ENCODE measurements around the gene OR52B2.
"Not testable (repeated sequence)": the region's sequence is repeated elsewhere in the genome, so short reads cannot be mapped to it uniquely, and the experiment has no call there.

Gene OR52B2

GRCh38 chr11:6152126-6152525 is 18.0 kb downstream of the OR52B2 start:
- DNase-seq (ENCODE audit: low read depth) = no peak

- no peak for DNase-seq (ENCODE audit: low read depth)
Observed at GRCh38 chr11:6151117-6151516, 19.0 kb downstream of the OR52B2 start.

GRCh38 chr11:6143737-6144136 is 26.4 kb downstream of the OR52B2 start:
- DNase-seq (ENCODE audit: low read depth) = not testable (repeated sequence)

GRCh38 chr11:6142936-6143335 is 27.2 kb downstream of the OR52B2 start:
- DNase-seq (ENCODE audit: low read depth) = no peak

GRCh38 chr11:6135936-6136335 is 34.2 kb downstream of the OR52B2 start:
- not testable (repeated sequence) for DNase-seq (ENCODE audit: low read depth)

- DNase-seq (ENCODE audit: low read depth) = no peak
Observed at GRCh38 chr11:6132431-6132830, 37.7 kb downstream of the OR52B2 start.

GRCh38 chr11:6129635-6130034 is 40.5 kb downstream of the OR52B2 start:
- DNase-seq (ENCODE audit: low read depth) = no peak

GRCh38 chr11:6129011-6129410 is 41.1 kb downstream of the OR52B2 start:
- no peak for DNase-seq (ENCODE audit: low read depth)

- DNase-seq (ENCODE audit: low read depth) = no peak
Observed at GRCh38 chr11:6127881-6128280, 42.2 kb downstream of the OR52B2 start.

- DNase-seq (ENCODE audit: low read depth) = no peak
Observed at GRCh38 chr11:6124245-6124644, 45.9 kb downstream of the OR52B2 start.

Data from stimulated activated CD8-positive, alpha-beta memory T cell treated with anti-CD3 and anti-CD28 coated beads, Interleukin-15, amount 100 ng/mL, for 24 hours (primary cell).